ENCODE results near the gene GUCY1A2. TPM values are rescaled to one million over a fixed set of nuclear protein-coding genes. Genes with fewer than 3 reads are reported as not detected.

GUCY1A2 gene
- total and polyA plus RNA-seq, 2 donors from 2014 or later = 0.75 to 16.1 TPM

- no peaks in the 10 kb centered on the region for H3K9me3 ChIP-seq (ENCODE audit: control insufficient read depth in 2 of 3, insufficient read depth in 1 of 3, low read length in 3 of 3)
- H3K27ac ChIP-seq (ENCODE audit: low read depth in 2 of 2, low read length in 2 of 2) = no peak overlapping the region
- no peak for FAIRE-seq
- TF ChIP-seq, protein P1, sequence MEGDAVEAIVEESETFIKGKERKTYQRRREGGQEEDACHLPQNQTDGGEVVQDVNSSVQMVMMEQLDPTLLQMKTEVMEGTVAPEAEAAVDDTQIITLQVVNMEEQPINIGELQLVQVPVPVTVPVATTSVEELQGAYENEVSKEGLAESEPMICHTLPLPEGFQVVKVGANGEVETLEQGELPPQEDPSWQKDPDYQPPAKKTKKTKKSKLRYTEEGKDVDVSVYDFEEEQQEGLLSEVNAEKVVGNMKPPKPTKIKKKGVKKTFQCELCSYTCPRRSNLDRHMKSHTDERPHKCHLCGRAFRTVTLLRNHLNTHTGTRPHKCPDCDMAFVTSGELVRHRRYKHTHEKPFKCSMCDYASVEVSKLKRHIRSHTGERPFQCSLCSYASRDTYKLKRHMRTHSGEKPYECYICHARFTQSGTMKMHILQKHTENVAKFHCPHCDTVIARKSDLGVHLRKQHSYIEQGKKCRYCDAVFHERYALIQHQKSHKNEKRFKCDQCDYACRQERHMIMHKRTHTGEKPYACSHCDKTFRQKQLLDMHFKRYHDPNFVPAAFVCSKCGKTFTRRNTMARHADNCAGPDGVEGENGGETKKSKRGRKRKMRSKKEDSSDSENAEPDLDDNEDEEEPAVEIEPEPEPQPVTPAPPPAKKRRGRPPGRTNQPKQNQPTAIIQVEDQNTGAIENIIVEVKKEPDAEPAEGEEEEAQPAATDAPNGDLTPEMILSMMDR (IDR thresholded peaks at IDR 0.05; ENCODE audit: borderline replicate concordance, extremely low read depth, insufficient read depth) = no peak
- no peaks in the 10 kb centered on the region for H3K36me3 ChIP-seq (ENCODE audit: control insufficient read depth in 2 of 3, insufficient read depth in 3 of 3, low read length in 3 of 3)
- no peaks in the 10 kb centered on the region for H3K27me3 ChIP-seq (ENCODE audit: control insufficient read depth, insufficient read depth, low read length)
- no peaks in the 10 kb centered on the region for H3K4me1 ChIP-seq (ENCODE audit: control insufficient read depth in 2 of 3, insufficient read depth in 2 of 3, low read depth in 1 of 3, low read length in 3 of 3)
- intact Hi-C loops (cut with DNase I) = no loop called here
- no peak overlapping the region for H3K4me3 ChIP-seq (ENCODE audit: low read length in 3 of 3)
- H3K9ac ChIP-seq (ENCODE audit: low read length in 3 of 3) = no peak overlapping the region
- DNase-seq = no peak
These were observed 75.2 kb downstream of the GUCY1A2 start for GRCh38 chr11:106943089-106943488.

DNA sequence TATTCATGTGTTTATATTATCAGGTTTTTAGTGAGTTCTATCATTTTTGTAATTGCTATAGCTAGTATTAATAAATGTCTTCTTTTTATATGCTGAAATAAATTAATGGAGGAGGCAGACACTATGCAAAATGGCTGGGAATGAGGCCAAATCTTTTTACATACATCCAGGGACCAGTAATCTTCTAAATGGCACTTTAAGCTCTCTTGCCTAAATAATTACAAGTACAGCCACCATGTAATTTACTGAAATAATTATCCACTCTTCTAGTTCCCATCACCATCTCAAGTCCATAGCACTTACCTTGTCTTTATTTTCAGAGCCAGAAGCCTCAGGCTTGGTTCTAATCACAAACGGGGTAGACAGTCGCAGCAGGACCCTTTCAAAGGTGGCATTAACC is 79.1 kb downstream of the GUCY1A2 start:
- Histone ChIP-seq H3K36me3 (ENCODE audit: control insufficient read depth in 2 of 3, insufficient read depth in 3 of 3, low read length in 3 of 3) (no peaks in the 10 kb centered on the region), H3K4me3 (ENCODE audit: low read length in 3 of 3) (no peak overlapping the region), H3K9me3 (ENCODE audit: control insufficient read depth in 2 of 3, insufficient read depth in 1 of 3, low read length in 3 of 3) (no peaks in the 10 kb centered on the region), H3K27me3 (ENCODE audit: control insufficient read depth, insufficient read depth, low read length) (no peaks in the 10 kb centered on the region), H3K4me1 (ENCODE audit: control insufficient read depth in 2 of 3, insufficient read depth in 2 of 3, low read depth in 1 of 3, low read length in 3 of 3) (no peaks in the 10 kb centered on the region), H3K27ac (ENCODE audit: low read depth in 2 of 2, low read length in 2 of 2) (no peak overlapping the region), H3K9ac (ENCODE audit: low read length in 3 of 3) (no peak overlapping the region)
- FAIRE-seq (no peak), DNase-seq (no peak)
- TF ChIP-seq, protein P1 (IDR thresholded peaks at IDR 0.05; ENCODE audit: borderline replicate concordance, extremely low read depth, insufficient read depth) = no peak
- intact Hi-C loops (cut with DNase I) = no loop called here

DNA sequence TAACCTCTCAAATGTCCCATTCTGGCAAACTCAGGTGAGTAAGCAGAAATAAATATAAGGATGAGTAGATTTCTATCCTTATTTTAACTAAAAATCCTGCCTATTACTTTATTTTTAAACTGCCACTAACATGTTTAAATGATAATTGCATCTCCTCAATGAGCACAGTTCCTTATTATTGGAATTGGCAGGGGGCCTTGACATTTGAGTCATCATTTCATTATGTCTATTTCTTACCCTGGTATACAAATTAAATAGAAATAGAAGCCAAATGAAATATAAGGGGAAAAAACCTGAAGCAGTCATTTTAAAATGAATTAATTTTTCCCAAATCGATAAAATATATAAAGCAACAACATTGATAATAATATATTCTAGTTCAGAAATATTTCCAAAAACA is 81.2 kb downstream of the GUCY1A2 start:
- intact Hi-C loops (cut with DNase I) = no loop called here

More for the DNA sequence above, 81.2 kb downstream of the GUCY1A2 start:
- H3K9ac ChIP-seq (ENCODE audit: low read length in 3 of 3) = no peak overlapping the region
- no peak for DNase-seq
- TF ChIP-seq, protein P1 (IDR thresholded peaks at IDR 0.05; ENCODE audit: borderline replicate concordance, extremely low read depth, insufficient read depth) = no peak
- no peaks in the 10 kb centered on the region for H3K4me1 ChIP-seq (ENCODE audit: control insufficient read depth in 2 of 3, insufficient read depth in 2 of 3, low read depth in 1 of 3, low read length in 3 of 3)
- H3K27ac ChIP-seq (ENCODE audit: low read depth in 2 of 2, low read length in 2 of 2) = no peak overlapping the region
- no peak overlapping the region for H3K4me3 ChIP-seq (ENCODE audit: low read length in 3 of 3)
- no peaks in the 10 kb centered on the region for H3K9me3 ChIP-seq (ENCODE audit: control insufficient read depth in 2 of 3, insufficient read depth in 1 of 3, low read length in 3 of 3)
- FAIRE-seq = no peak
- no peaks in the 10 kb centered on the region for H3K27me3 ChIP-seq (ENCODE audit: control insufficient read depth, insufficient read depth, low read length)
- H3K36me3 ChIP-seq (ENCODE audit: control insufficient read depth in 2 of 3, insufficient read depth in 3 of 3, low read length in 3 of 3) = no peaks in the 10 kb centered on the region
